ENCODE results near the gene NFE2L3. TPM values are rescaled to one million over a fixed set of nuclear protein-coding genes. Genes with fewer than 3 reads are reported as not detected.

NFE2L3 gene
- total and polyA plus RNA-seq, 9 of the 15 experiments (the other 6 are each of a cell fraction or from before 2014, with no cell fraction given) = 2.9 to 16.9 (median 12.4) TPM

DNA sequence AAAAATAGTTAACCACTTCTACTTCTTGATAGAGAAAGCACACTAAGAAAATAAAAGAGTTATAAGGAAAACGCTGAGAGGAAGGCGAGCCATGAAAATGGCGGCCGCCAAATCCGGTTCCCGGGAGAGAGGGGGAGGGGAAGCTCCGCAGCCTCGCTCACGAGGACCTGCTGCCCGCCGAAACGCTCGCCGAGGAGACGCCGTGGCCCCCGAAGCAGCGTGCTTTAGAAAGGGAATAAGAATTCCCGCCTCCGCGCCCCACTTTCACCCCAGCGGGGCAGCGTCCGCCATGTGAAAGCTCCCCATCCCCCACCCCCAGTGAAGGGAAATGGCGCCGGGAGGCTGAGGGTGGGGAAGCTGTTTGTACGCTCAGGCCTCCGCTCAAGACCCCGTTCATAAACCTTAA lies 48.0 kb downstream of the NFE2L3 start (continued):
- TF ChIP-seq, protein P1, sequence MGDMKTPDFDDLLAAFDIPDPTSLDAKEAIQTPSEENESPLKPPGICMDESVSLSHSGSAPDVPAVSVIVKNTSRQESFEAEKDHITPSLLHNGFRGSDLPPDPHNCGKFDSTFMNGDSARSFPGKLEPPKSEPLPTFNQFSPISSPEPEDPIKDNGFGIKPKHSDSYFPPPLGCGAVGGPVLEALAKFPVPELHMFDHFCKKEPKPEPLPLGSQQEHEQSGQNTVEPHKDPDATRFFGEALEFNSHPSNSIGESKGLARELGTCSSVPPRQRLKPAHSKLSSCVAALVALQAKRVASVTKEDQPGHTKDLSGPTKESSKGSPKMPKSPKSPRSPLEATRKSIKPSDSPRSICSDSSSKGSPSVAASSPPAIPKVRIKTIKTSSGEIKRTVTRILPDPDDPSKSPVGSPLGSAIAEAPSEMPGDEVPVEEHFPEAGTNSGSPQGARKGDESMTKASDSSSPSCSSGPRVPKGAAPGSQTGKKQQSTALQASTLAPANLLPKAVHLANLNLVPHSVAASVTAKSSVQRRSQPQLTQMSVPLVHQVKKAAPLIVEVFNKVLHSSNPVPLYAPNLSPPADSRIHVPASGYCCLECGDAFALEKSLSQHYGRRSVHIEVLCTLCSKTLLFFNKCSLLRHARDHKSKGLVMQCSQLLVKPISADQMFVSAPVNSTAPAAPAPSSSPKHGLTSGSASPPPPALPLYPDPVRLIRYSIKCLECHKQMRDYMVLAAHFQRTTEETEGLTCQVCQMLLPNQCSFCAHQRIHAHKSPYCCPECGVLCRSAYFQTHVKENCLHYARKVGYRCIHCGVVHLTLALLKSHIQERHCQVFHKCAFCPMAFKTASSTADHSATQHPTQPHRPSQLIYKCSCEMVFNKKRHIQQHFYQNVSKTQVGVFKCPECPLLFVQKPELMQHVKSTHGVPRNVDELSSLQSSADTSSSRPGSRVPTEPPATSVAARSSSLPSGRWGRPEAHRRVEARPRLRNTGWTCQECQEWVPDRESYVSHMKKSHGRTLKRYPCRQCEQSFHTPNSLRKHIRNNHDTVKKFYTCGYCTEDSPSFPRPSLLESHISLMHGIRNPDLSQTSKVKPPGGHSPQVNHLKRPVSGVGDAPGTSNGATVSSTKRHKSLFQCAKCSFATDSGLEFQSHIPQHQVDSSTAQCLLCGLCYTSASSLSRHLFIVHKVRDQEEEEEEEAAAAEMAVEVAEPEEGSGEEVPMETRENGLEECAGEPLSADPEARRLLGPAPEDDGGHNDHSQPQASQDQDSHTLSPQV (IDR thresholded peaks at IDR 0.05) = 0 out of 2 replicates have a peak, but pooled peaks have one; percentile 35
- TF ChIP-seq MYC (IDR thresholded peaks at IDR 0.05; ENCODE audit: low read depth, low read length) = peak; percentile 86
- TF ChIP-seq MYC (CRISPR knock-in tag; IDR thresholded peaks at IDR 0.05; ENCODE audit: borderline replicate concordance, low read depth) = peak; percentile 95; the same call in 1 of the 2 replicates
- TF ChIP-seq ZNF766 (CRISPR knock-in tag; conservative IDR thresholded peaks at IDR 0.05) = peak; percentile 68; the same call in 1 of the 2 replicates
- no peak for TF ChIP-seq CBFA2T2 (conservative IDR thresholded peaks at IDR 0.05)
- TF ChIP-seq, protein P2, sequence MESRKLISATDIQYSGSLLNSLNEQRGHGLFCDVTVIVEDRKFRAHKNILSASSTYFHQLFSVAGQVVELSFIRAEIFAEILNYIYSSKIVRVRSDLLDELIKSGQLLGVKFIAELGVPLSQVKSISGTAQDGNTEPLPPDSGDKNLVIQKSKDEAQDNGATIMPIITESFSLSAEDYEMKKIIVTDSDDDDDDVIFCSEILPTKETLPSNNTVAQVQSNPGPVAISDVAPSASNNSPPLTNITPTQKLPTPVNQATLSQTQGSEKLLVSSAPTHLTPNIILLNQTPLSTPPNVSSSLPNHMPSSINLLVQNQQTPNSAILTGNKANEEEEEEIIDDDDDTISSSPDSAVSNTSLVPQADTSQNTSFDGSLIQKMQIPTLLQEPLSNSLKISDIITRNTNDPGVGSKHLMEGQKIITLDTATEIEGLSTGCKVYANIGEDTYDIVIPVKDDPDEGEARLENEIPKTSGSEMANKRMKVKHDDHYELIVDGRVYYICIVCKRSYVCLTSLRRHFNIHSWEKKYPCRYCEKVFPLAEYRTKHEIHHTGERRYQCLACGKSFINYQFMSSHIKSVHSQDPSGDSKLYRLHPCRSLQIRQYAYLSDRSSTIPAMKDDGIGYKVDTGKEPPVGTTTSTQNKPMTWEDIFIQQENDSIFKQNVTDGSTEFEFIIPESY (CRISPR knock-in tag; IDR thresholded peaks at IDR 0.05) = peak; percentile 1; the same call in 1 of the 2 replicates
- no peak; the same call in 1 of the 2 replicates for TF ChIP-seq ZNF212 (CRISPR knock-in tag; IDR thresholded peaks at IDR 0.05)
- peak; percentile 89; the same call in 1 of the 2 replicates for TF ChIP-seq ERF (CRISPR knock-in tag; IDR thresholded peaks at IDR 0.05)
- 0 out of 4 replicates have a peak, but pooled peaks of 1 of the 2 experiments have one; percentile 44 for TF ChIP-seq KDM4B (IDR thresholded peaks at IDR 0.05; ENCODE audit: borderline replicate concordance in 2 of 2, low read depth in 1 of 2)
- TF ChIP-seq, protein P3, sequence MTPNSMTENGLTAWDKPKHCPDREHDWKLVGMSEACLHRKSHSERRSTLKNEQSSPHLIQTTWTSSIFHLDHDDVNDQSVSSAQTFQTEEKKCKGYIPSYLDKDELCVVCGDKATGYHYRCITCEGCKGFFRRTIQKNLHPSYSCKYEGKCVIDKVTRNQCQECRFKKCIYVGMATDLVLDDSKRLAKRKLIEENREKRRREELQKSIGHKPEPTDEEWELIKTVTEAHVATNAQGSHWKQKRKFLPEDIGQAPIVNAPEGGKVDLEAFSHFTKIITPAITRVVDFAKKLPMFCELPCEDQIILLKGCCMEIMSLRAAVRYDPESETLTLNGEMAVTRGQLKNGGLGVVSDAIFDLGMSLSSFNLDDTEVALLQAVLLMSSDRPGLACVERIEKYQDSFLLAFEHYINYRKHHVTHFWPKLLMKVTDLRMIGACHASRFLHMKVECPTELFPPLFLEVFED (CRISPR knock-in tag; conservative IDR thresholded peaks at IDR 0.05) = peak; percentile 36; the same call in 1 of the 2 replicates
- peak; percentile 67 for TF ChIP-seq BRD9 (IDR thresholded peaks at IDR 0.05; ENCODE audit: low read depth, partially characterized antibody)
- TF ChIP-seq CHD4 (IDR thresholded peaks at IDR 0.05; ENCODE audit: insufficient read depth, insufficient replicate concordance, low read depth, low read length, poor library complexity, severe bottlenecking) = no peak
- TF ChIP-seq SMC3 (conservative IDR thresholded peaks at IDR 0.05; ENCODE audit: insufficient read depth, low read depth, low read length) = no peak
- peak; percentile 56; the same call in 1 of the 2 replicates for TF ChIP-seq KLF6 (CRISPR knock-in tag; IDR thresholded peaks at IDR 0.05; ENCODE audit: borderline replicate concordance)
- peak; percentile 45 for TF ChIP-seq SMAD4 (CRISPR knock-in tag; conservative IDR thresholded peaks at IDR 0.05)
- TF ChIP-seq MAFK (IDR thresholded peaks at IDR 0.05; ENCODE audit: low read length) = no peak
- TF ChIP-seq ZNF583 (CRISPR knock-in tag; IDR thresholded peaks at IDR 0.05) = 0 out of 2 replicates have a peak, but pooled peaks have one; percentile 9
- 0 out of 2 replicates have a peak, but pooled peaks have one; percentile 10 for TF ChIP-seq CREB1 (IDR thresholded peaks at IDR 0.05)
- TF ChIP-seq CREB1 (CRISPR knock-in tag; IDR thresholded peaks at IDR 0.05) = no peak
